ENCODE data around the gene METTL25B. TPM values are rescaled to one million over a fixed set of nuclear protein-coding genes. Genes with fewer than 3 reads are reported as not detected.
A peak's percentile ranks its signal among the peaks of the same experiment; 100 is the strongest.

METTL25B gene
- total and polyA plus RNA-seq, 11 donors: 8.9 to 24.3 (median 15.5) TPM

- Histone ChIP-seq H3K36me3 (no peaks in the 10 kb centered on the region), H3K4me1 (peaks cover 0 to 55% (median 36%) of the 10 kb centered on the region in 12 donors), H3K27me3 (peaks cover 0 to 46% (median 33%) of the 10 kb centered on the region in 9 donors), H3K4me3 (peak within 1 kb of the TSS; percentile 12 to 68 (median 46)), H3K9me3 (no peaks in the 10 kb centered on the region), H3K27ac (peak within 1 kb of the TSS in 11 of 12 donors; percentile 41 to 91 (median 71))
- 1% methylated on average over 21 to 42 of the region's 42 CpGs for WGBS, 4 donors
- ATAC-seq: peak in 3 of 4 donors; percentile 5 to 13 (median 6)
- TF ChIP-seq CTCF (IDR thresholded peaks at IDR 0.05) (no peak), POLR2A (IDR thresholded peaks at IDR 0.05) (no peak)
- peak in 3 of 5 donors; percentile 34 to 61 (median 39) for DNase-seq
- intact Hi-C loops (cut with DNase I): loop anchor here in 1 of 10 donors (1.0 kb wide), 1 partner anchor 45 kb away; no protein-coding TSS in a partner anchor
Measured at GRCh38 chr1:156705321-156705917, 22.9 kb upstream of the METTL25B start, which contains the start of gene CRABP2. CRABP2 (minus strand) TSS chr1:156705583; CDS start chr1:156705446, 137 bp downstream.

GRCh38 chr1:156705918-156706656 lies 22.2 kb upstream of the METTL25B start:
- peak; percentile 23 to 71 (median 46) for ATAC-seq
- intact Hi-C loops (cut with DNase I): loop anchor here in 1 of 10 donors (1.0 kb wide), 1 partner anchor 46 kb away; no protein-coding TSS in a partner anchor
- H3K4me1 ChIP-seq: peaks cover 0 to 57% (median 36%) of the 10 kb centered on the region in 12 donors
- TF ChIP-seq POLR2A (IDR thresholded peaks at IDR 0.05) (no peak), CTCF (IDR thresholded peaks at IDR 0.05) (peak; percentile 68 to 88 (median 78))
- no peaks in the 10 kb centered on the region for H3K9me3 ChIP-seq
- H3K36me3 ChIP-seq: no peaks in the 10 kb centered on the region
- peak overlapping the region; percentile 12 to 68 (median 46) for H3K4me3 ChIP-seq
- H3K27ac ChIP-seq: peak overlapping the region in 11 of 12 donors; percentile 41 to 91 (median 71)
- 2 to 4% (median 2%) methylated on average over 25 to 45 of the region's 45 CpGs for WGBS, 4 donors
- DNase-seq: peak; percentile 51 to 75 (median 65)
- peaks cover 0 to 45% (median 28%) of the 10 kb centered on the region in 9 donors for H3K27me3 ChIP-seq

- ATAC-seq: peak; percentile 19 to 77 (median 62)
- peaks cover 0 to 57% (median 36%) of the 10 kb centered on the region in 12 donors for H3K4me1 ChIP-seq
- peak overlapping the region in 11 of 12 donors; percentile 15 to 68 (median 47) for H3K4me3 ChIP-seq
- peak overlapping the region in 11 of 12 donors; percentile 41 to 91 (median 71) for H3K27ac ChIP-seq
- H3K9me3 ChIP-seq: no peaks in the 10 kb centered on the region
- 12 to 28% (median 13%) methylated on average over 20 to 29 of the region's 29 CpGs for WGBS, 4 donors
- H3K36me3 ChIP-seq: no peaks in the 10 kb centered on the region
- peak; percentile 58 to 83 (median 76) for DNase-seq
- intact Hi-C loops (cut with DNase I): no loop called here
- H3K27me3 ChIP-seq: peaks cover 0 to 38% (median 23%) of the 10 kb centered on the region in 9 donors
- no peak for TF ChIP-seq CTCF (IDR thresholded peaks at IDR 0.05)
- TF ChIP-seq POLR2A (IDR thresholded peaks at IDR 0.05): no peak
Measured at GRCh38 chr1:156706657-156707416, 21.4 kb upstream of the METTL25B start.
